Measurements from ENCODE around the gene PRX. TPM values are rescaled to one million over a fixed set of nuclear protein-coding genes. Genes with fewer than 3 reads are reported as not detected.

PRX gene
- total and polyA plus RNA-seq, 9 of the 15 experiments (the other 6 are each of a cell fraction or from before 2014, with no cell fraction given): 0.65 to 3.5 (median 1.7) TPM; not detected in 2

DNA sequence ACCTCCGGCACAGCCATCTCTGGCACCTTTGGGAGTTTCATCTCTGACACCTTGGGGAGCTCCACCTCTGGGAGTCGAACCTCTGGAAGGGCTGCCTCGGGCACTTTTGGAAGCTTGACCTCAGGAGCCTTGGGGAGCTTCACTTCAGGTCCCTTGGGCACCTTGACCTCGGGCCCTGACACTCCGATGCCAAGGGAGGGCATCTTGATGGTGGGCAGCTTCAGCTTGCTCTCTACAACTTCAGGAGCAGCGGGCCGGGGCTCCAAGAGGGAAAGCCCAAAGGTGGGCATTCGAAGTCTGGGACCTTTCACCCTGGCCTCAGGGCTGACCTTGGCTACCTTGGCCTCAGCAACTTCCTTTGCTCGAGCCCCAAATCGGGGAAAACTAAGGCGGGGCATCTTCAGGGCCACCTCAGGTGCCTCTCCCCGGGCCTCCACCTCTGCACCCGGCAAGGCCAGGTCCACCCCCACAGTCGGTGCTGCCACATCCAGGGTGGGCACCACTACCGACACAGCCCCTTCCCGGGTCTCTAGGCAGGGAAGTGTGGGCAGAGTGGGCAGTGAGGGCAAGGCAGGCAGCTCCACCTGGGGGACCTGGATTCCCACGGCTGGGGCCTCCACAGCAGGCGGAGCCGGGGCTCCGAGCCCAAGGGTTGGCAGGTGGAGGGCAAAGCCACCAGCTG is 16.2 kb downstream of the PRX start:
- ChIA-PET POLR2A (interaction anchor here (0.6 to 2.2 kb wide), 7 partner anchors 10 to 68 kb away, joined by 3 to 6 read pairs (median 4); no protein-coding TSS in a partner anchor), CTCF (ENCODE audit: low intra/inter-chr PET ratio) (no interaction called here)
- H4K20me1 ChIP-seq (replicated peaks; ENCODE audit: control insufficient read depth, insufficient read depth, low read length): 0 out of 2 replicates have a peak, but pooled peaks cover 5% of the 10 kb centered on the region
- intact Hi-C loops (cut with micrococcal nuclease): no loop called here
- ATAC-seq (no peak), FAIRE-seq (no peak), DNase-seq (ENCODE audit: extremely low read depth in 1 of 4, low spot score in 3 of 4) (no peak)
- peak overlapping the region in 1 of 2 experiments; percentile 64; a peak in 2 of 4 replicates for H3K9ac ChIP-seq (ENCODE audit: insufficient read depth in 1 of 2, low read depth in 2 of 2, low read length in 2 of 2)
- H3K79me2 ChIP-seq (ENCODE audit: control insufficient read depth, insufficient read depth, low read length): no peaks in the 10 kb centered on the region
- BruUV-seq (replicated peaks): no TSS peak
- no peak overlapping the region for H2AFZ ChIP-seq (ENCODE audit: low read depth, low read length)
- H3K9me3 ChIP-seq (replicated peaks; ENCODE audit: control insufficient read depth, insufficient read depth, low read depth, low read length): no peaks in the 10 kb centered on the region
- H3K9me1 ChIP-seq (ENCODE audit: control insufficient read depth, insufficient read depth, low read length): no peaks in the 10 kb centered on the region
- peaks cover 17 to 52% of the 10 kb centered on the region in 2 experiments for H3K4me1 ChIP-seq (replicated peaks in 1 of 2; ENCODE audit: control insufficient read depth in 2 of 2, insufficient read depth in 2 of 2, low read length in 2 of 2)
- no peak overlapping the region for H3K27ac ChIP-seq (ENCODE audit: extremely low read depth, low read depth, low read length)
- H3K4me3 ChIP-seq: no peak overlapping the region
- in situ Hi-C loops (cut with MboI): no loop called here
- H3K27me3 ChIP-seq (ENCODE audit: control insufficient read depth in 2 of 2, insufficient read depth in 2 of 2, low read length in 2 of 2): peaks cover 18 to 34% of the 10 kb centered on the region in 2 experiments
- H3K4me2 ChIP-seq (ENCODE audit: insufficient read depth, low read length): no peak overlapping the region
- 33% methylated on average over 19 of the region's 20 CpGs for WGBS (ENCODE audit: insufficient coverage, low coverage, missing lambda C conversion rate)
- no peaks in the 10 kb centered on the region for H3K36me3 ChIP-seq (ENCODE audit: control insufficient read depth, insufficient read depth, low read length)
- TF ChIP-seq, protein P1, sequence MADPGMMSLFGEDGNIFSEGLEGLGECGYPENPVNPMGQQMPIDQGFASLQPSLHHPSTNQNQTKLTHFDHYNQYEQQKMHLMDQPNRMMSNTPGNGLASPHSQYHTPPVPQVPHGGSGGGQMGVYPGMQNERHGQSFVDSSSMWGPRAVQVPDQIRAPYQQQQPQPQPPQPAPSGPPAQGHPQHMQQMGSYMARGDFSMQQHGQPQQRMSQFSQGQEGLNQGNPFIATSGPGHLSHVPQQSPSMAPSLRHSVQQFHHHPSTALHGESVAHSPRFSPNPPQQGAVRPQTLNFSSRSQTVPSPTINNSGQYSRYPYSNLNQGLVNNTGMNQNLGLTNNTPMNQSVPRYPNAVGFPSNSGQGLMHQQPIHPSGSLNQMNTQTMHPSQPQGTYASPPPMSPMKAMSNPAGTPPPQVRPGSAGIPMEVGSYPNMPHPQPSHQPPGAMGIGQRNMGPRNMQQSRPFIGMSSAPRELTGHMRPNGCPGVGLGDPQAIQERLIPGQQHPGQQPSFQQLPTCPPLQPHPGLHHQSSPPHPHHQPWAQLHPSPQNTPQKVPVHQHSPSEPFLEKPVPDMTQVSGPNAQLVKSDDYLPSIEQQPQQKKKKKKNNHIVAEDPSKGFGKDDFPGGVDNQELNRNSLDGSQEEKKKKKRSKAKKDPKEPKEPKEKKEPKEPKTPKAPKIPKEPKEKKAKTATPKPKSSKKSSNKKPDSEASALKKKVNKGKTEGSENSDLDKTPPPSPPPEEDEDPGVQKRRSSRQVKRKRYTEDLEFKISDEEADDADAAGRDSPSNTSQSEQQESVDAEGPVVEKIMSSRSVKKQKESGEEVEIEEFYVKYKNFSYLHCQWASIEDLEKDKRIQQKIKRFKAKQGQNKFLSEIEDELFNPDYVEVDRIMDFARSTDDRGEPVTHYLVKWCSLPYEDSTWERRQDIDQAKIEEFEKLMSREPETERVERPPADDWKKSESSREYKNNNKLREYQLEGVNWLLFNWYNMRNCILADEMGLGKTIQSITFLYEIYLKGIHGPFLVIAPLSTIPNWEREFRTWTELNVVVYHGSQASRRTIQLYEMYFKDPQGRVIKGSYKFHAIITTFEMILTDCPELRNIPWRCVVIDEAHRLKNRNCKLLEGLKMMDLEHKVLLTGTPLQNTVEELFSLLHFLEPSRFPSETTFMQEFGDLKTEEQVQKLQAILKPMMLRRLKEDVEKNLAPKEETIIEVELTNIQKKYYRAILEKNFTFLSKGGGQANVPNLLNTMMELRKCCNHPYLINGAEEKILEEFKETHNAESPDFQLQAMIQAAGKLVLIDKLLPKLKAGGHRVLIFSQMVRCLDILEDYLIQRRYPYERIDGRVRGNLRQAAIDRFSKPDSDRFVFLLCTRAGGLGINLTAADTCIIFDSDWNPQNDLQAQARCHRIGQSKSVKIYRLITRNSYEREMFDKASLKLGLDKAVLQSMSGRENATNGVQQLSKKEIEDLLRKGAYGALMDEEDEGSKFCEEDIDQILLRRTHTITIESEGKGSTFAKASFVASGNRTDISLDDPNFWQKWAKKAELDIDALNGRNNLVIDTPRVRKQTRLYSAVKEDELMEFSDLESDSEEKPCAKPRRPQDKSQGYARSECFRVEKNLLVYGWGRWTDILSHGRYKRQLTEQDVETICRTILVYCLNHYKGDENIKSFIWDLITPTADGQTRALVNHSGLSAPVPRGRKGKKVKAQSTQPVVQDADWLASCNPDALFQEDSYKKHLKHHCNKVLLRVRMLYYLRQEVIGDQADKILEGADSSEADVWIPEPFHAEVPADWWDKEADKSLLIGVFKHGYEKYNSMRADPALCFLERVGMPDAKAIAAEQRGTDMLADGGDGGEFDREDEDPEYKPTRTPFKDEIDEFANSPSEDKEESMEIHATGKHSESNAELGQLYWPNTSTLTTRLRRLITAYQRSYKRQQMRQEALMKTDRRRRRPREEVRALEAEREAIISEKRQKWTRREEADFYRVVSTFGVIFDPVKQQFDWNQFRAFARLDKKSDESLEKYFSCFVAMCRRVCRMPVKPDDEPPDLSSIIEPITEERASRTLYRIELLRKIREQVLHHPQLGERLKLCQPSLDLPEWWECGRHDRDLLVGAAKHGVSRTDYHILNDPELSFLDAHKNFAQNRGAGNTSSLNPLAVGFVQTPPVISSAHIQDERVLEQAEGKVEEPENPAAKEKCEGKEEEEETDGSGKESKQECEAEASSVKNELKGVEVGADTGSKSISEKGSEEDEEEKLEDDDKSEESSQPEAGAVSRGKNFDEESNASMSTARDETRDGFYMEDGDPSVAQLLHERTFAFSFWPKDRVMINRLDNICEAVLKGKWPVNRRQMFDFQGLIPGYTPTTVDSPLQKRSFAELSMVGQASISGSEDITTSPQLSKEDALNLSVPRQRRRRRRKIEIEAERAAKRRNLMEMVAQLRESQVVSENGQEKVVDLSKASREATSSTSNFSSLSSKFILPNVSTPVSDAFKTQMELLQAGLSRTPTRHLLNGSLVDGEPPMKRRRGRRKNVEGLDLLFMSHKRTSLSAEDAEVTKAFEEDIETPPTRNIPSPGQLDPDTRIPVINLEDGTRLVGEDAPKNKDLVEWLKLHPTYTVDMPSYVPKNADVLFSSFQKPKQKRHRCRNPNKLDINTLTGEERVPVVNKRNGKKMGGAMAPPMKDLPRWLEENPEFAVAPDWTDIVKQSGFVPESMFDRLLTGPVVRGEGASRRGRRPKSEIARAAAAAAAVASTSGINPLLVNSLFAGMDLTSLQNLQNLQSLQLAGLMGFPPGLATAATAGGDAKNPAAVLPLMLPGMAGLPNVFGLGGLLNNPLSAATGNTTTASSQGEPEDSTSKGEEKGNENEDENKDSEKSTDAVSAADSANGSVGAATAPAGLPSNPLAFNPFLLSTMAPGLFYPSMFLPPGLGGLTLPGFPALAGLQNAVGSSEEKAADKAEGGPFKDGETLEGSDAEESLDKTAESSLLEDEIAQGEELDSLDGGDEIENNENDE (IDR thresholded peaks at IDR 0.05; ENCODE audit: low read depth, low read length): no peak
- TF ChIP-seq HDAC8 (tag; IDR thresholded peaks at IDR 0.05) (no peak), SLC30A9 (CRISPR knock-in tag; IDR thresholded peaks at IDR 0.05) (no peak), MIER1 (IDR thresholded peaks at IDR 0.05; ENCODE audit: low read depth) (no peak), BCL6 (CRISPR knock-in tag; IDR thresholded peaks at IDR 0.05) (no peak), MAFK (IDR thresholded peaks at IDR 0.05; ENCODE audit: low read length) (no peak), MECOM (CRISPR knock-in tag; IDR thresholded peaks at IDR 0.05) (no peak)
- TF ChIP-seq, protein P2, sequence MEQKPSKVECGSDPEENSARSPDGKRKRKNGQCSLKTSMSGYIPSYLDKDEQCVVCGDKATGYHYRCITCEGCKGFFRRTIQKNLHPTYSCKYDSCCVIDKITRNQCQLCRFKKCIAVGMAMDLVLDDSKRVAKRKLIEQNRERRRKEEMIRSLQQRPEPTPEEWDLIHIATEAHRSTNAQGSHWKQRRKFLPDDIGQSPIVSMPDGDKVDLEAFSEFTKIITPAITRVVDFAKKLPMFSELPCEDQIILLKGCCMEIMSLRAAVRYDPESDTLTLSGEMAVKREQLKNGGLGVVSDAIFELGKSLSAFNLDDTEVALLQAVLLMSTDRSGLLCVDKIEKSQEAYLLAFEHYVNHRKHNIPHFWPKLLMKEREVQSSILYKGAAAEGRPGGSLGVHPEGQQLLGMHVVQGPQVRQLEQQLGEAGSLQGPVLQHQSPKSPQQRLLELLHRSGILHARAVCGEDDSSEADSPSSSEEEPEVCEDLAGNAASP (IDR thresholded peaks at IDR 0.05): no peak
